Ovary (tissue), 3 donors: Measurements from ENCODE around the gene PRDX2.

Source experiments
- EP300 ChIP-seq: sonication (generic); formaldehyde crosslinking; IDR thresholded peaks from one replicate; pipeline ENCODE4 v1.6.1; 2017; ENCODE audit warnings: antibody characterized with exemption
- POLR2A ChIP-seq: fragments of 450-650 bp; IDR thresholded peaks from one replicate; pipeline ENCODE4 v1.6.1; 2017; ENCODE audit warnings: antibody characterized with exemption, mild to moderate bottlenecking, moderate library complexity
- TF ChIP-seq, protein P1 (sequence below), 3 donors: fragments of 450-650 bp in 2 of 3; fragments of 200-600 bp in 1 of 3; IDR thresholded peaks; one replicate each; pipeline versions ENCODE4 v1.5.1 to v1.8.0; 2016 to 2022; ENCODE audit warnings: antibody characterized with exemption in 3 of 3, mild to moderate bottlenecking in 1 of 3
- donor health status: DM: no; HTN: no; CAD: no.

DNA sequence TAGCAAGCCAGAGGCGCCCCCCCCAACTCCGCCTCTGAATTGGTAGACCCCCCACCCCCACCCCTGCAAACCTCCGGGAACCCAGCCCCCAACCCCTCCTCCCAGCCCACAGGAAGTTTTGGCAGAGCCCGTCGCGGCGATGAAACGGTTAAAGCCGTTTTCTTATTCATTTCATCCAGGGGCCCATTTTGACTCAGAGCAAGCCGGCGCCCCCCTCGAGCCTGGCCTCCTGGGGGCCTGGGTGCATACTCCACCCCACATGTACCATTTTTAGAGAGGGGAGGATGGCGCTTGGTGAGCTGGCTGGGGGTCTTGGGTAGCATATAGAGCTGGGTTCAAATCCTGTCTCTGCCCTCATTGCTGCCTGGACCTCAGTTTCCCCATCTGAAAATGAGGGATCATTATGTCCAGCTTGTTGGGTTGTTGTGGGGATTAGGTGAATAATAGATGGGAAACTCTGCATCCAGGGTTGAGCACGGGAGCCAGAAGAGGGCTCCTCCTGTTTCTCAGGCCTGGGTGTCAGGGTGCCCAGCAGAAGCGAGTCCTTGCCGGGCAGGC, 18.2 kb downstream of the PRDX2 start:
- TF ChIP-seq POLR2A (no peak), EP300 (no peak)
- TF ChIP-seq, protein P1, sequence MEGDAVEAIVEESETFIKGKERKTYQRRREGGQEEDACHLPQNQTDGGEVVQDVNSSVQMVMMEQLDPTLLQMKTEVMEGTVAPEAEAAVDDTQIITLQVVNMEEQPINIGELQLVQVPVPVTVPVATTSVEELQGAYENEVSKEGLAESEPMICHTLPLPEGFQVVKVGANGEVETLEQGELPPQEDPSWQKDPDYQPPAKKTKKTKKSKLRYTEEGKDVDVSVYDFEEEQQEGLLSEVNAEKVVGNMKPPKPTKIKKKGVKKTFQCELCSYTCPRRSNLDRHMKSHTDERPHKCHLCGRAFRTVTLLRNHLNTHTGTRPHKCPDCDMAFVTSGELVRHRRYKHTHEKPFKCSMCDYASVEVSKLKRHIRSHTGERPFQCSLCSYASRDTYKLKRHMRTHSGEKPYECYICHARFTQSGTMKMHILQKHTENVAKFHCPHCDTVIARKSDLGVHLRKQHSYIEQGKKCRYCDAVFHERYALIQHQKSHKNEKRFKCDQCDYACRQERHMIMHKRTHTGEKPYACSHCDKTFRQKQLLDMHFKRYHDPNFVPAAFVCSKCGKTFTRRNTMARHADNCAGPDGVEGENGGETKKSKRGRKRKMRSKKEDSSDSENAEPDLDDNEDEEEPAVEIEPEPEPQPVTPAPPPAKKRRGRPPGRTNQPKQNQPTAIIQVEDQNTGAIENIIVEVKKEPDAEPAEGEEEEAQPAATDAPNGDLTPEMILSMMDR (IDR thresholded peaks at IDR 0.05), result no peak
